K562 (cell line): ENCODE results near the gene LTA. TPM values are rescaled to one million over a fixed set of nuclear protein-coding genes. Genes with fewer than 3 reads are reported as not detected.

Experiments
- BCOR ChIP-seq: fragments of 450-650 bp; IDR thresholded peaks from 2 replicates; pipeline ENCODE4 v1.6.1; 2016
- CREM ChIP-seq: IDR thresholded peaks from 2 replicates; pipeline ENCODE4 v1.6.1; 2014; ENCODE audit warnings: antibody characterized with exemption, low read depth
- HCFC1 ChIP-seq: IDR thresholded peaks from 2 replicates; pipeline ENCODE4 v1.6.1; 2012; ENCODE audit warnings: low read depth, low read length, improper control_type of control experiment
- JUN ChIP-seq, 2 experiments: sonication (generic) in 1 of 2; formaldehyde crosslinking in 1 of 2; IDR thresholded peaks; 2 replicates each; pipeline versions ENCODE4 v1.6.1 to v1.8.0; 2012 to 2022; ENCODE audit warnings: borderline replicate concordance in 2 of 2, mild to moderate bottlenecking in 2 of 2, improper control_type of control experiment in 1 of 2, low read depth in 1 of 2, low read length in 1 of 2, missing genetic modification reagents in 1 of 2
- KDM2B ChIP-seq: fragments of 250-450 bp; sonication (Bioruptor Pico); IDR thresholded peaks from 2 replicates; pipeline ENCODE4 v1.8.0; 2021; ENCODE audit warnings: mild to moderate bottlenecking, moderate library complexity
- LARP7 ChIP-seq: fragments of 450-650 bp; IDR thresholded peaks from 2 replicates; pipeline ENCODE4 v1.6.1; 2016
- LEF1 ChIP-seq: fragments of 450-650 bp; IDR thresholded peaks from 2 replicates; pipeline ENCODE4 v1.6.1; 2016; ENCODE audit warnings: mild to moderate bottlenecking
- PHF20 ChIP-seq: fragments of 450-650 bp; IDR thresholded peaks from 2 replicates; pipeline ENCODE4 v1.6.1; 2018; ENCODE audit not compliant: partially characterized antibody
- PURB ChIP-seq: sonication (generic); formaldehyde crosslinking; IDR thresholded peaks from 2 replicates; pipeline ENCODE4 v1.9.0; 2021; ENCODE audit warnings: low read depth, mild to moderate bottlenecking, missing genetic modification reagents
- RAD21 ChIP-seq, 2 experiments: fragments of 250-450 bp in 1 of 2; fragments of 450-650 bp in 1 of 2; sonication (Bioruptor Pico) in 1 of 2; formaldehyde crosslinking in 1 of 2; IDR thresholded peaks in 1 of 2; conservative IDR thresholded peaks in 1 of 2; 2 replicates each; pipeline versions ENCODE4 v1.4.0 to v1.8.0; 2020 to 2022; ENCODE audit warnings: mild to moderate bottlenecking in 2 of 2, moderate library complexity in 1 of 2
- TFAM ChIP-seq: fragments of 250-450 bp; sonication (Bioruptor Pico); conservative IDR thresholded peaks from 2 replicates; pipeline ENCODE4 v1.5.0; 2021; ENCODE audit warnings: mild to moderate bottlenecking, moderate library complexity
- TRIM24 ChIP-seq, 2 experiments: fragments of 450-650 bp; IDR thresholded peaks; 2 replicates each; pipeline ENCODE4 v1.6.1; 2016
- ZBTB8A ChIP-seq: fragments of 450-650 bp; IDR thresholded peaks from 2 replicates; pipeline ENCODE4 v1.6.1; 2018; ENCODE audit warnings: mild to moderate bottlenecking, moderate library complexity; ENCODE audit not compliant: partially characterized antibody
- ZNF551 ChIP-seq: fragments of 250-450 bp; sonication (Bioruptor Pico); IDR thresholded peaks from 2 replicates; pipeline ENCODE4 v1.5.0; 2021; ENCODE audit warnings: mild to moderate bottlenecking, moderate library complexity
- polyA plus RNA-seq, 8 experiments: library from polyadenylated mRNA; depleted of rRNA in 4 of 8; stranded (reverse) in 5 of 8; unstranded in 3 of 8; fragments of >200 nt; fragmentation: Nextera tagmentation in 2 of 8; fragmentation: Illumina TruSeq in 1 of 8; extraction: Ambion mirVana in 2 of 8; extraction: Trizol in 1 of 8; gene quantifications; 2 replicates each; pipeline versions ENCODE4 v1.2.1 to v1.2.3, GENCODE V29; 2011 to 2014; ENCODE audit warnings: inconsistent platforms in 1 of 8, missing spikeins in 1 of 8
- total RNA-seq, 7 experiments: library from RNA; depleted of rRNA in 6 of 7; stranded (reverse); fragments of >200 nt in 6 of 7; fragmentation: Illumina TruSeq in 2 of 7; extraction: Trizol in 2 of 7; gene quantifications; 2 replicates each; pipeline versions ENCODE4 v1.2.1 to v1.2.3, GENCODE V29; 2011 to 2021; ENCODE audit warnings: low replicate concordance in 1 of 7
- TF ChIP-seq, protein P1 (sequence below): fragments of 150-350 bp; IDR thresholded peaks from 2 replicates; pipeline ENCODE4 v1.6.1; 2014; ENCODE audit warnings: low read depth, mild to moderate bottlenecking, low read length, borderline replicate concordance
- TF ChIP-seq, protein P2 (sequence below): fragments of 250-450 bp; sonication (Bioruptor Pico); IDR thresholded peaks from 2 replicates; pipeline ENCODE4 v1.5.0; 2020; ENCODE audit warnings: mild to moderate bottlenecking
- TF ChIP-seq, protein P3 (sequence below): fragments of 450-650 bp; IDR thresholded peaks from 2 replicates; pipeline ENCODE4 v1.6.1; 2017; ENCODE audit warnings: antibody characterized with exemption, mild to moderate bottlenecking
- TF ChIP-seq, protein P4 (sequence below): sonication (generic); IDR thresholded peaks from 2 replicates; pipeline ENCODE4 v1.6.1; 2016

The LTA gene
- total and polyA plus RNA-seq, 9 of the 15 experiments (the other 6 are each of a cell fraction or from before 2014, with no cell fraction given): 0.80 TPM; not detected in 8

DNA sequence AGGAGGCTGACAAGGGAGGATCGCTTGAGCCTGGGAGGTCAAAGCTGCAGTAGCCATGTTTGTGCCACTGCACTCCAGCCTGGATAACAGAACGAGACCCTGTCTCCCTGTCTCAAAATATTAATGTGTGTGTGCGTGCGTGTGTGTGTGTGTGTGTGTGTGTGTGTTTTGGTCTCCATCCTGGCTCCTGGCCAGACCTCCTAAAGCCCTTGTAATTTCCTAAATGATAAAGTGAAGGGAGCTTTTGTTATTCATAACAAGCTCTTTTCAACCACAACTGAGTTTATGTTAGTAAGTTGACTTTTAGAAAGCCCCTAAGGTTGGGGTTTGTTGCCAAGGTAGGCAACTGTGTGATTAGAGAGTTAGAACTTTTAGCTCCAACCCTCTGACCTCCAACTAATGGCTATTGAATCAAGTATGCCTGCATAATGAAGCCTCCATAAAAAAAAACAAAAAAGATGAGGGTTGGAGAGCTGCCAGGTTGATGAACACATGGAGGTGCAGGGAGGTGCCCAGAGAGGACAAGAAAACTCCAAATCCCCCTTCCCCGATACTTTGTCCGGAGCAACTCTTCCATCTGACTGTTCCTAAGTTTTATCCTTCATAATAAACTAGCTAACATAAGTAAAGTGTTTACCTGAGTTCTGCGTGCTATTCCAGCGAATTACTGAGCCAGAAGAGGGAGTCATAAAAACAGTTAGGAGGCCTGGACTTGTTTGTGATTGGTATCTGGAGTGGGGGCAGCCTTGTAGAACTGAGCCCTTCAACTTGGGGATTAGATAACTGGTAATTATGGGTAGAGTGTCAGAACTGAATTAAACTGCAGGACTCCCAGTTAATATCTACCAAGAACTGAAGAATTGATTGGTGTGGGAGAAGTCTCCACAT lies 37.7 kb downstream of the LTA start (continued):
- TF ChIP-seq, protein P1, sequence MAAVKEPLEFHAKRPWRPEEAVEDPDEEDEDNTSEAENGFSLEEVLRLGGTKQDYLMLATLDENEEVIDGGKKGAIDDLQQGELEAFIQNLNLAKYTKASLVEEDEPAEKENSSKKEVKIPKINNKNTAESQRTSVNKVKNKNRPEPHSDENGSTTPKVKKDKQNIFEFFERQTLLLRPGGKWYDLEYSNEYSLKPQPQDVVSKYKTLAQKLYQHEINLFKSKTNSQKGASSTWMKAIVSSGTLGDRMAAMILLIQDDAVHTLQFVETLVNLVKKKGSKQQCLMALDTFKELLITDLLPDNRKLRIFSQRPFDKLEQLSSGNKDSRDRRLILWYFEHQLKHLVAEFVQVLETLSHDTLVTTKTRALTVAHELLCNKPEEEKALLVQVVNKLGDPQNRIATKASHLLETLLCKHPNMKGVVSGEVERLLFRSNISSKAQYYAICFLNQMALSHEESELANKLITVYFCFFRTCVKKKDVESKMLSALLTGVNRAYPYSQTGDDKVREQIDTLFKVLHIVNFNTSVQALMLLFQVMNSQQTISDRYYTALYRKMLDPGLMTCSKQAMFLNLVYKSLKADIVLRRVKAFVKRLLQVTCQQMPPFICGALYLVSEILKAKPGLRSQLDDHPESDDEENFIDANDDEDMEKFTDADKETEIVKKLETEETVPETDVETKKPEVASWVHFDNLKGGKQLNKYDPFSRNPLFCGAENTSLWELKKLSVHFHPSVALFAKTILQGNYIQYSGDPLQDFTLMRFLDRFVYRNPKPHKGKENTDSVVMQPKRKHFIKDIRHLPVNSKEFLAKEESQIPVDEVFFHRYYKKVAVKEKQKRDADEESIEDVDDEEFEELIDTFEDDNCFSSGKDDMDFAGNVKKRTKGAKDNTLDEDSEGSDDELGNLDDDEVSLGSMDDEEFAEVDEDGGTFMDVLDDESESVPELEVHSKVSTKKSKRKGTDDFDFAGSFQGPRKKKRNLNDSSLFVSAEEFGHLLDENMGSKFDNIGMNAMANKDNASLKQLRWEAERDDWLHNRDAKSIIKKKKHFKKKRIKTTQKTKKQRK: no peak
- TF ChIP-seq ZBTB8A (no peak), PURB (CRISPR knock-in tag) (no peak), TFAM (CRISPR knock-in tag) (no peak), ZNF551 (CRISPR knock-in tag) (no peak), HCFC1 (no peak), RAD21 (CRISPR knock-in tag; conservative IDR thresholded peaks at IDR 0.05 in 1 of 2, IDR thresholded peaks at IDR 0.05 in 1 of 2) (peak in 1 of 2 experiments; percentile 42; a peak in 1 of 4 replicates), TRIM24 (IDR thresholded peaks at IDR 0.05) (no peak), LARP7 (no peak), CREM (0 out of 2 replicates have a peak, but pooled peaks have one; percentile 10), LEF1 (peak; percentile 40; the same call in 1 of the 2 replicates), JUN (IDR thresholded peaks at IDR 0.05; ENCODE audit: borderline replicate concordance, low read depth, low read length) (no peak), JUN (CRISPR knock-in tag; IDR thresholded peaks at IDR 0.05; ENCODE audit: borderline replicate concordance) (no peak), PHF20 (no peak), KDM2B (CRISPR knock-in tag) (no peak), BCOR (no peak)
- TF ChIP-seq, protein P2, sequence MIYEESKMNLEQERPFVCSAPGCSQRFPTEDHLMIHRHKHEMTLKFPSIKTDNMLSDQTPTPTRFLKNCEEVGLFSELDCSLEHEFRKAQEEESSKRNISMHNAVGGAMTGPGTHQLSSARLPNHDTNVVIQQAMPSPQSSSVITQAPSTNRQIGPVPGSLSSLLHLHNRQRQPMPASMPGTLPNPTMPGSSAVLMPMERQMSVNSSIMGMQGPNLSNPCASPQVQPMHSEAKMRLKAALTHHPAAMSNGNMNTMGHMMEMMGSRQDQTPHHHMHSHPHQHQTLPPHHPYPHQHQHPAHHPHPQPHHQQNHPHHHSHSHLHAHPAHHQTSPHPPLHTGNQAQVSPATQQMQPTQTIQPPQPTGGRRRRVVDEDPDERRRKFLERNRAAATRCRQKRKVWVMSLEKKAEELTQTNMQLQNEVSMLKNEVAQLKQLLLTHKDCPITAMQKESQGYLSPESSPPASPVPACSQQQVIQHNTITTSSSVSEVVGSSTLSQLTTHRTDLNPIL (CRISPR knock-in tag): no peak
- TF ChIP-seq, protein P3, sequence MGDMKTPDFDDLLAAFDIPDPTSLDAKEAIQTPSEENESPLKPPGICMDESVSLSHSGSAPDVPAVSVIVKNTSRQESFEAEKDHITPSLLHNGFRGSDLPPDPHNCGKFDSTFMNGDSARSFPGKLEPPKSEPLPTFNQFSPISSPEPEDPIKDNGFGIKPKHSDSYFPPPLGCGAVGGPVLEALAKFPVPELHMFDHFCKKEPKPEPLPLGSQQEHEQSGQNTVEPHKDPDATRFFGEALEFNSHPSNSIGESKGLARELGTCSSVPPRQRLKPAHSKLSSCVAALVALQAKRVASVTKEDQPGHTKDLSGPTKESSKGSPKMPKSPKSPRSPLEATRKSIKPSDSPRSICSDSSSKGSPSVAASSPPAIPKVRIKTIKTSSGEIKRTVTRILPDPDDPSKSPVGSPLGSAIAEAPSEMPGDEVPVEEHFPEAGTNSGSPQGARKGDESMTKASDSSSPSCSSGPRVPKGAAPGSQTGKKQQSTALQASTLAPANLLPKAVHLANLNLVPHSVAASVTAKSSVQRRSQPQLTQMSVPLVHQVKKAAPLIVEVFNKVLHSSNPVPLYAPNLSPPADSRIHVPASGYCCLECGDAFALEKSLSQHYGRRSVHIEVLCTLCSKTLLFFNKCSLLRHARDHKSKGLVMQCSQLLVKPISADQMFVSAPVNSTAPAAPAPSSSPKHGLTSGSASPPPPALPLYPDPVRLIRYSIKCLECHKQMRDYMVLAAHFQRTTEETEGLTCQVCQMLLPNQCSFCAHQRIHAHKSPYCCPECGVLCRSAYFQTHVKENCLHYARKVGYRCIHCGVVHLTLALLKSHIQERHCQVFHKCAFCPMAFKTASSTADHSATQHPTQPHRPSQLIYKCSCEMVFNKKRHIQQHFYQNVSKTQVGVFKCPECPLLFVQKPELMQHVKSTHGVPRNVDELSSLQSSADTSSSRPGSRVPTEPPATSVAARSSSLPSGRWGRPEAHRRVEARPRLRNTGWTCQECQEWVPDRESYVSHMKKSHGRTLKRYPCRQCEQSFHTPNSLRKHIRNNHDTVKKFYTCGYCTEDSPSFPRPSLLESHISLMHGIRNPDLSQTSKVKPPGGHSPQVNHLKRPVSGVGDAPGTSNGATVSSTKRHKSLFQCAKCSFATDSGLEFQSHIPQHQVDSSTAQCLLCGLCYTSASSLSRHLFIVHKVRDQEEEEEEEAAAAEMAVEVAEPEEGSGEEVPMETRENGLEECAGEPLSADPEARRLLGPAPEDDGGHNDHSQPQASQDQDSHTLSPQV: peak; percentile 66
- TF ChIP-seq, protein P4, sequence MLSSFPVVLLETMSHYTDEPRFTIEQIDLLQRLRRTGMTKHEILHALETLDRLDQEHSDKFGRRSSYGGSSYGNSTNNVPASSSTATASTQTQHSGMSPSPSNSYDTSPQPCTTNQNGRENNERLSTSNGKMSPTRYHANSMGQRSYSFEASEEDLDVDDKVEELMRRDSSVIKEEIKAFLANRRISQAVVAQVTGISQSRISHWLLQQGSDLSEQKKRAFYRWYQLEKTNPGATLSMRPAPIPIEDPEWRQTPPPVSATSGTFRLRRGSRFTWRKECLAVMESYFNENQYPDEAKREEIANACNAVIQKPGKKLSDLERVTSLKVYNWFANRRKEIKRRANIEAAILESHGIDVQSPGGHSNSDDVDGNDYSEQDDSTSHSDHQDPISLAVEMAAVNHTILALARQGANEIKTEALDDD: peak; percentile 91
